HepG2 (cell line): ENCODE data around the gene NBR1.

ENCODE experiments used
- CSRNP2 ChIP-seq: sonication (generic); formaldehyde crosslinking; conservative IDR thresholded peaks from 2 replicates; pipeline ENCODE4 v1.8.0; 2022; ENCODE audit warnings: low read depth, missing genetic modification reagents
- HNRNPUL1 ChIP-seq: fragments of 200-400 bp; formaldehyde crosslinking; IDR thresholded peaks from 2 replicates; pipeline ENCODE4 v1.6.1; 2017; ENCODE audit warnings: low read depth, mild to moderate bottlenecking, low read length, moderate library complexity
- JDP2 ChIP-seq: sonication (generic); formaldehyde crosslinking; IDR thresholded peaks from 2 replicates; pipeline ENCODE4 v1.8.1; 2022; ENCODE audit warnings: missing genetic modification reagents, borderline replicate concordance
- TEAD3 ChIP-seq: optimal IDR thresholded peaks from 2 replicates; pipeline ENCODE3; 2016; ENCODE audit warnings: borderline replicate concordance
- ZNF549 ChIP-seq: sonication (generic); formaldehyde crosslinking; IDR thresholded peaks from 2 replicates; pipeline ENCODE4 v1.5.0; 2020; ENCODE audit warnings: missing genetic modification reagents

DNA sequence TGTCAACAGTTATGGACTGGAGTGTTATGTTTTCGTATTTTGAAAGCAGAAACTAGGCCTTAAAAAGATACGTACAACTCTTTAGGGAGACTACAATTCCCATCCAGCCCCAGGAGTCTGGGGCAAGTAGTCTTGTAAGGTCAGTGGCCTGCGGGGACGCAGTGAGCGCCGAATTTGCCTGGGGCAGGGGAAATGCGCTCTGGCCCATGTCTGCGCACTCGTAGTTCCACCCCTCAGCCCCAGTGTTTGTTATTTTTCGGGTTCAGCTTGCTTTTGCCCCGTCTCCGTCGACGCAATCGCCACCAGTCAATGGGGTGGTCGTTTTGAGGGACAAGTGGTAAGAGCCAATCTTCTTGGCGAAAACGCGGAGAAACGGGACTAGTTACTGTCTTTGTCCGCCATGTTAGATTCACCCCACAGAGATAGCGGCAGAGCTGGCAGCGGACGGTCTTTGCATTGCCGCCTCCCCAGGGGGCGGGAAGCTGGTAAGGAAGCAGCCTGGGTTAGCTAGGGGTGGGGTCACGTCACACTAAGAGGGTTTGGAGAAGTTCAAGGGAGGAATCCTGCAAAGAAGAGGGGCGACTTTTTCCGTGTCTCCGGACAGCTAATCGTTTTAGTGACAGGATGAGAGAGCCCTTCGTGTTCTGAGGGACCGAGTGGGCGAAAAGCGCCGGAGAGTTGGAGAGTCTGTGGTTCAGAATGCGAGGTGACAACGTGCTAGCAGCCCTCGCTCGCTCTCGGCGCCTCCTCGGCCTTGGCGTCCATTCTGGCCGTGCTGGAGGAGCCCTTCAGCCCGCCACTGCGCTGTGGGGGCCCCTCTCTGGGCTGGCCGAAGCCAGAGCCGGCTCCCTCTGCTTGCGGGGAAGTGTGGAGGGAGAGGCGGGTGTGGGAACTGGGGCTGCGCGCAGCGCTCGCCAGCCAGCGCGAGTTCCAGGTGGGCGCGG, 44.8 kb upstream of the NBR1 start:
- TF ChIP-seq JDP2 = no peak
- no peak for TF ChIP-seq ZNF549 (CRISPR knock-in tag)
- no peak for TF ChIP-seq HNRNPUL1
- TF ChIP-seq CSRNP2 (CRISPR knock-in tag) = no peak
- TF ChIP-seq TEAD3 = no peak
